Activated T-cell treated with anti-CD3 and anti-CD28 coated beads, Interleukin-2, amount 50 U/mL, for 24 hours (primary cell): ENCODE measurements around the gene BSND.
"Not testable (repeated sequence)": the region's sequence is repeated elsewhere in the genome, so short reads cannot be mapped to it uniquely, and the experiment has no call there.

ENCODE experiments used
- DNase-seq: peaks from one replicate; pipeline ENCODE4 v3.0.0-alpha.2; 2020
- H3K27ac Mint-ChIP-seq: 2 replicates; pipeline ENCODE4 v1.8.0; 2020; ENCODE audit warnings: mild to moderate bottlenecking, mixed read lengths
- H3K27me3 Mint-ChIP-seq: 2 replicates; pipeline ENCODE4 v1.8.0; 2020; ENCODE audit warnings: mixed read lengths
- H3K36me3 Mint-ChIP-seq: 2 replicates; pipeline ENCODE4 v1.8.0; 2020; ENCODE audit warnings: low read depth, mixed read lengths
- H3K4me1 Mint-ChIP-seq: 2 replicates; pipeline ENCODE4 v1.8.0; 2020; ENCODE audit warnings: low read depth, mixed read lengths
- H3K4me3 Mint-ChIP-seq: 2 replicates; pipeline ENCODE4 v1.8.0; 2020; ENCODE audit warnings: mild to moderate bottlenecking, moderate library complexity, mixed read lengths
- H3K9me3 Mint-ChIP-seq: 2 replicates; pipeline ENCODE4 v1.8.0; 2020; ENCODE audit warnings: mixed read lengths

BSND gene

DNA sequence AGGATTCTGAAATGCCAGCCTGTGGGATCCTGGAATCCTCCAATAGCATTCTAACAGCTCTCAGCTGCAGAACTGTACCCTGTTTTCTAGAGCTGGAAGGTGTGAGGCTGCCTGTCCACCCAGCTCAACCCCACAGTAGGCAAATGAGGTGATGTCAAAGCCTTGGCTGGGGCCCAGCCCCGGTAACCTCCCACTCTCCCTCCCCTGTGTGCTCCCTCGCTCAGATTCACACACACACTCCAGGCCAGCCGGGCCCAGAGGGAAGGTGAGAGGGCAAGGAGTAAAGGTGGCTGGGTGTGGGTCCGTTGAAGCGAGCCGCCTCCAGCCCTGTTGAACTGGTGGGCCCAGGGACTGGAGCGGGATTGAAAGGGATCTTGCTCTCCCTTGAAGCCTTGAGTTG is at the start of gene BSND:
Gene BSND, plus strand, starts transcription at position 257 of the 400 bp plus-strand sequence. CDS start 254 bp downstream, outside the sequence.
- H3K27ac Mint-ChIP-seq, result no peak within 1 kb of the TSS
- no peaks in the 10 kb centered on the region for H3K36me3 Mint-ChIP-seq
- H3K4me1 Mint-ChIP-seq, result peaks cover 23% of the 10 kb centered on the region
- H3K4me3 Mint-ChIP-seq, result no peak within 1 kb of the TSS
- H3K9me3 Mint-ChIP-seq, result no peaks in the 10 kb centered on the region
- DNase-seq, result no peak
- H3K27me3 Mint-ChIP-seq, result peaks cover 48% of the 10 kb centered on the region

DNA sequence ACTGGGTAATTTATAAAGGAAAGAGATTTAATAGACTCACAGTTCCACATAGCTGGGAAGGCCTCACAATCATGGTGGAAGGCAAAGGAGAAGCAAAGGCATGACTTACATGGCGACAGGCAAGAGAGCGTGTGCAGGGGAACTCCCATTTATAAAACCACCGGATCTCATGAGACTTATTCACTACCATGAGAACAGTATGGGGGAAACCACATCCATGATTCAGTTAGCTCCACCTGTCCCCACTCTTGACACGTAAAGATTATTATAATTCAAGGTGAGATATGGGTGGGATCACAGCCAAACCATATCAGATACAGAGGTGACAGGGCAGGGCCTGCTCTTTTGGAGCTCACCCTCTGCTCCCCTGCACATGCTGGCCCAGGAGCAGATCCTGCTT is 49.7 kb upstream of the BSND start:
- Mint-ChIP-seq H3K27me3 (peaks cover 2% of the 10 kb centered on the region), H3K9me3 (no peaks in the 10 kb centered on the region), H3K27ac (no peak overlapping the region), H3K4me1 (peaks cover 7% of the 10 kb centered on the region), H3K36me3 (no peaks in the 10 kb centered on the region), H3K4me3 (no peak overlapping the region)
- no peak for DNase-seq

DNA sequence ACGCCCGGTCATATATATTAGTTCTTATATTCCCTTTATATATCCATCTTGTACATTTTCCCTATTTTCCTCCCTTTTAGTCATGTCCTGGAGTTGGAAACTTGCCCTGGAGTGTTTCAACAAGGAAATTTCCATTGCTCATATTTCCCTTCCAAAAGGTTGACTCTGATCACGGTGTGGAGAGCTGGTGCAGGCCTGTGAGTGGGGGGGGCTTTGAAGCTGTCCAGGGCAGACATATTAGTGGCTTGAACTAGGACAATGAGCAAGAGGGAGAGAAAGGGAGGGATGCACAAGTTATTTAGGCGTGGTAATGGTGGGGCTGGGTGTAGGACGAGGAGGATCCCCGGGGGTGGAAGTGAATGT is 48.7 kb upstream of the BSND start:
- H3K27me3 Mint-ChIP-seq, result peaks cover 2% of the 10 kb centered on the region
- no peak overlapping the region for H3K4me3 Mint-ChIP-seq
- peaks cover 7% of the 10 kb centered on the region for H3K4me1 Mint-ChIP-seq

DNA sequence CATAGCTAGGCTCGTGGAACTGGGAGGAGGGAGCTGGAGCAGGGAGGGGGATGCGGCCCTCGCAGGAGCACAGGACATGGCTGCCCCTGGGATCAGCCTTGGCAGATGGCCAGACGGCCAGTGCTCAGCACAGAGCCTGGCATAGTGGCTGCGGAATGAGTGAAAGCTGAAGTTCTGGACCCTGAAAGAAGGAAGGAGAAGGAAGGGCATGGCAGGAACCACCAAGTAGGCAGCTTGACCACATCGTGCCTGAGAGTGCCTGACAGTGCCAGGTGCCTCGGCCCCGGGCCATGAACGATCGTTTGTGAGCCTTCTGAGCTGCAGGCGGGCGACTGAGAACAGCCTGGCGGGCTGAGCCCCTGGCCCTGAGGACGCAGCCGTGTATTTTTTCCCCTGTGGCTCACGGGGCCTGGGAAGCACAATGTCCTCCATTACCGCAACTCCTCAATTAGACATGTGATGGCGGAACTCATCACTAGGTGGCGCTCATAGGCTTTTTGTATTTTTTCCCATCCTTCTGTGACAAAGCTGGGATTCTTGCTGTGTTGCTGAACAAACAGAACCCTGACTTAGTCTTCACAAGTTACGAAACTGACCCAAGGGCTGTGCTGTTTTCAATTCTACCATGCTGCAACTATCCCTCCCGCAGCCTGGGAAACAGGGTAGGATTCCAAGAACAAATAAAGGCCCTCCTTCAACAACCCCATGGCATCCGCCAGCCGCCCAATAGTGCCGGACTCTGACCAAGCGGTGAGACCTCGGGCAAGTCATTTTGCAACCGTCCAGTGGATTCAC is 48.2 kb upstream of the BSND start:
- Mint-ChIP-seq H3K4me3 (no peak overlapping the region), H3K27ac (no peak overlapping the region), H3K36me3 (no peaks in the 10 kb centered on the region), H3K9me3 (no peaks in the 10 kb centered on the region), H3K27me3 (peaks cover 2% of the 10 kb centered on the region), H3K4me1 (peaks cover 7% of the 10 kb centered on the region)
- peak; percentile 65 for DNase-seq

More for the DNA sequence above, 48.7 kb upstream of the BSND start:
- no peak overlapping the region for H3K27ac Mint-ChIP-seq
- H3K9me3 Mint-ChIP-seq, result no peaks in the 10 kb centered on the region
- H3K36me3 Mint-ChIP-seq, result no peaks in the 10 kb centered on the region
- DNase-seq, result no peak

DNA sequence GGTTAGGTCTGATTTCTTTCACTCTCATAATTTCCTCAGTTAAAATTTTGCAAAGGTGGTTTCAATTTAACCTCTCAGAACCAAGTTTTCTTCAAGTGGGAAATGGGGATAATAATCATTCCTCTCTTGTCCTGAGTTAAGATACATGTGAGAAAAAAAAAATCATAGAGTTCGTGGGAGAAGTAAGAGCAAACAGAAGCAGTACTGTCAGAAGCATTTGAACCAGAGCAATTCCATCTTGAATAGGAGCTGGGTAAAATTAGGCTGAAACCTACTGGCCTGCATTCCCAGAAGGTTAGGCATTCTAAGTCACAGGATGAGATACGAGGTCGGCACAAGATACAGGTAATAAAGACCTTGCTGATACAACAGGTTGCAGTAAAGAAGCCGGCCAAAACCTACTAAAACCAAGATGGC is 46.9 kb upstream of the BSND start:
- H3K27me3 Mint-ChIP-seq, result peaks cover 2% of the 10 kb centered on the region
- no peaks in the 10 kb centered on the region for H3K9me3 Mint-ChIP-seq
- DNase-seq, result no peak
- no peak overlapping the region for H3K4me3 Mint-ChIP-seq
- H3K4me1 Mint-ChIP-seq, result peaks cover 7% of the 10 kb centered on the region
- no peak overlapping the region for H3K27ac Mint-ChIP-seq
- H3K36me3 Mint-ChIP-seq, result no peaks in the 10 kb centered on the region

DNA sequence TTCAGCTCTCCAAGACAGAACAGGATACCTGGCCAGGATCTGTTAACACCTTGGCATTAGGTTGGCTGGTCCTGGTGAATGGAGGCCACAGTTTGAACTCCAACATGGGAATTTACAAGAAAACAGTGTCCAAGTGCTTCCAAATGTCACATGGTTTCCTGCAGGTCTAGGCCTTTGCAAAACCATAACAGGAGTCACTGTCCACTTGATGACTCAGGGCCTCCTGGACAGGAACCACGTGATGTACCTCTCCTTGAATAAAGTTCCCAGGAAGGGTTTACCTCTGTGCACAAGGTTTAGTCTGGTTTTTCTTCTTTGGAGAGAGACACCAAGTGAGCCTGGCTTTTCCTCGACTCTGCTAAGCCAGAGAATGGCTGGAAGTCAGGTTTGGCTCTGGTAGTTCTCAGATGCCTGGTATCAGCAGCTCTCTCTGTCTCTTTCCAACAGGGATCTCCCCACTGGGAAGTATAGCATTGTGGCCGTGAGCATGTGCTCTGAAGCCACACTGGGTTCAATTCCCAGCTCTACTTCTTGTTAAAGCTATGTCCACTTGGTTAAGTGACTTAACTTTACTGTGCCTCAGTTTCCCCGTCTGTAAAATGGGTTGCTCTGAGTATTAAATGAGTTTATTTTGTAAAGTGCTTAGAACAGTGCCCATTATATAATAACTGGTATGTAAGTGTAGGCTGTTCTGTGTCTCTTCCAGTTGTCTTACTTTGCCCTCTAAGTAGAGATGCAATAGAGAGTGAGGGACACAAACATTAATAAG is 45.6 kb upstream of the BSND start:
- peaks cover 4% of the 10 kb centered on the region for H3K9me3 Mint-ChIP-seq
- H3K27ac Mint-ChIP-seq, result no peak overlapping the region
- H3K36me3 Mint-ChIP-seq, result no peaks in the 10 kb centered on the region
- peaks cover 2% of the 10 kb centered on the region for H3K27me3 Mint-ChIP-seq
- no peak overlapping the region for H3K4me3 Mint-ChIP-seq
- no peak for DNase-seq
- H3K4me1 Mint-ChIP-seq, result peaks cover 7% of the 10 kb centered on the region

DNA sequence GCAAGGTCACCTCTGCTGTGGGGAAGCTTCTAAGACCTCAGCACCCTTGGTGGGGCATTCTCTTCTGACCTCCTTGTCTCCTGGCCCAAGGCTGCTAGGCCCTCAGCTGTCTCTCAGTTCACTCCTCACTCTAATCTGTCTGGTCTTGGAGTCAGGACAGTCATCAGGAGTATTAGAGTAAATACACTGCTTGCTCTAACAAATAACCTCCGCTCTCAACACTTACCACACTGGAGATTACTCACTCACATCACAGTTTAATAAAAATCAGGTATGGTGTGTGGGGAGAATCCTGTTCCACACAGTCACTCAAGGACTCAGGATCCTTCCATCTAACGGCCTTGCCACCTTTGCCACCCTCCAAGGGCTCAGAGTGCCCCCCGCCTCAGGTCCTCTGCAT is 44.9 kb upstream of the BSND start:
- Mint-ChIP-seq H3K4me3 (no peak overlapping the region), H3K27me3 (peaks cover 2% of the 10 kb centered on the region), H3K4me1 (peaks cover 7% of the 10 kb centered on the region), H3K9me3 (peaks cover 9% of the 10 kb centered on the region), H3K27ac (no peak overlapping the region), H3K36me3 (no peaks in the 10 kb centered on the region)
- no peak for DNase-seq

DNA sequence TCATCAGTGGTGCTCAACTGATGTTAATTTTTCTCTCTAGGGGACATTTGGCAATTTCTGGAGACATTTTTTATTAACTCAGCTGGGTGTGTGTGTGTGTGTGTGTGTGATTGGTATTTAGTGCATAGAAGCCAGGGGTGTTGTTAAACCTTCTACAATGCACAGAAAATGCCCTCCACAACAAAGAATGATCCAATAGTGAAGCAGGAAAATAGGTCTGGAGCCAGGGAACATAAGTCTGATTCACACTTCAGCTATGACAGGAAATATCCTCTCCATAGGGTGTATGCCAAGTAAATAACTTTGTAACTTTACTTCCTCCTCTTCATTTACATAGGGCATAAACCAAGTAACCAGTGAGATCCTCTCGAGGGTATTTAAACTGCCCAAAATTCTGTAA is 43.4 kb upstream of the BSND start:
- Mint-ChIP-seq H3K27me3 (peaks cover 2% of the 10 kb centered on the region), H3K27ac (no peak overlapping the region), H3K36me3 (no peaks in the 10 kb centered on the region), H3K9me3 (peaks cover 10% of the 10 kb centered on the region), H3K4me1 (peaks cover 3% of the 10 kb centered on the region), H3K4me3 (no peak overlapping the region)
- DNase-seq, result no peak

DNA sequence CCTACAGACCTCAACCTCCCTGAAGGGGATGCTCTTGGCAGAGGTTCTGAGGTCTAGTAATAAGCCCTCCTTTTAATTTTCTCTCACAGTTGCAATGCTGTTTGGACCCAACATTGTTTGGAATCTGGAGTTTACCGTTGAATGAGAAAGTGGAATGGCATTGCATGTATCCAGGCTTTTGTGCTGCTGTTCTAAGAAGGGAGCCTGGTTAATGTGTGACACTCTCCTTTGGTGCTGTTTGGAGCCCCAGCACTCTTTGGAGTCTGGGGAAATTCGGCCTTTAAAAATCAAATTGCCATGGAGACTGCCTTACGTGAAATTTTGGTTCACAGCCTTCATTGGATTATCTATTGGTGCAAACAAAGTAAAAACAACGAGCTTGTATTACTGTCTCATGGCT is 42.0 kb upstream of the BSND start:
- no peaks in the 10 kb centered on the region for H3K36me3 Mint-ChIP-seq
- no peaks in the 10 kb centered on the region for H3K27me3 Mint-ChIP-seq
- H3K9me3 Mint-ChIP-seq, result peaks cover 10% of the 10 kb centered on the region
- no peak for DNase-seq
- no peak overlapping the region for H3K27ac Mint-ChIP-seq
- H3K4me1 Mint-ChIP-seq, result no peaks in the 10 kb centered on the region
- H3K4me3 Mint-ChIP-seq, result no peak overlapping the region

DNA sequence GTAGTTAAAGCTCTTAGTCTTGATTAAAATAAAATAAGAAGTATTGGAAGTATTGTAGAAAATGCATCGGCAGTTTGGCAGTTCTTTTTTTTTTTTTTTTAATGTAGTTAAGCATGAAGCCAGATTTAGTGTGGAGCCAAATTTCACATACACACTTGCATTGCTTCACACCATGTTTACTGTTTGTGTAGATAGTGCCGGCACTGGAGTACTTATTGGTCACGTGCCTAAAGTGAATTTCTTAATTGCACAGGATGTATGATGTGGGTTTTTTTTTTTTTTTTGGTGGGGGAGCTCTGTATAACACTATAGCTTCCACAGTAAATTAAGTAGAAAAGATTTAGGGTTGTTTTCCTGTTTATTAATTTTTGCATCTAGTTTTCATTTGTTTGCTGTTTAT is 39.5 kb upstream of the BSND start:
- peaks cover 10% of the 10 kb centered on the region for H3K9me3 Mint-ChIP-seq
- DNase-seq, result no peak
- no peak overlapping the region for H3K4me3 Mint-ChIP-seq
- no peak overlapping the region for H3K27ac Mint-ChIP-seq
- no peaks in the 10 kb centered on the region for H3K36me3 Mint-ChIP-seq
- H3K4me1 Mint-ChIP-seq, result no peaks in the 10 kb centered on the region
- H3K27me3 Mint-ChIP-seq, result no peaks in the 10 kb centered on the region

DNA sequence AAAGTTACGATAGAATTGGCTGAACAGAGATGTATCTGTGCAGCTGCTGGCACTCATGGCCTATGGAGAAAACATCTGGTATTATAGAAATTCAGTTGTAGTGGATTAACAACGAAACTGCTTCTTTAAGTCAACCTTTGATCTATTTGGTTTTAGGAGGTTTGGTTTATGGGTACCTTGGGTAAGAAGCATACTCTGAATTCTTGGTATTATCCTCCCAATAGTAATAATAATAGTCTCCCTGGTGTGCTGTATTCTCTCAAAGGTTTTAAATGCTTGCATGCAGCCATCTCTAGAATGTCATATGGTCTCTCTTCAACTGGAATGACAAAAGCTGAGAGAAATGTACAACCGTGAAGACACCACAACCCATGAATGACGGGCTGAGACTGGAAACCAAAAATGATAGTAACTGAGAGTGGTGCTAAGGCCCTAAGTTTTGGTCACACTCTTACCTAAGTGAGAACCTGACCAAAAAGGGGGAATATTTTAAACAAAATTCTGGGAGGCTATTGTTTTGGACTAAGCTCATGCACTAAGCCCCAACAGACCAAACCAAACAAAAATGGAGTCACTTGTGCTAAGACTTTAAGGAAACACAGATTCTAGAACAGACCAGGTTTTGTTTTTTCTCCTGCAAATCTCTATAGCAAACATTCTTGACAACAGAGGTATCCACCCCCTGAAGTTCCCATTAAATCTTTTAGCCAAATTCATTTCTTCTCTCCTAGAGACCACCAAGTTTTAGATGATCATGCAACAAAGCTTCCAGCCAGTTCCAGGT is 35.9 kb upstream of the BSND start:
- DNase-seq, result no peak
- Mint-ChIP-seq H3K27ac (no peak overlapping the region), H3K9me3 (peaks cover 6% of the 10 kb centered on the region), H3K27me3 (peaks cover 6% of the 10 kb centered on the region), H3K4me3 (no peak overlapping the region), H3K4me1 (peaks cover 3% of the 10 kb centered on the region), H3K36me3 (no peaks in the 10 kb centered on the region)

DNA sequence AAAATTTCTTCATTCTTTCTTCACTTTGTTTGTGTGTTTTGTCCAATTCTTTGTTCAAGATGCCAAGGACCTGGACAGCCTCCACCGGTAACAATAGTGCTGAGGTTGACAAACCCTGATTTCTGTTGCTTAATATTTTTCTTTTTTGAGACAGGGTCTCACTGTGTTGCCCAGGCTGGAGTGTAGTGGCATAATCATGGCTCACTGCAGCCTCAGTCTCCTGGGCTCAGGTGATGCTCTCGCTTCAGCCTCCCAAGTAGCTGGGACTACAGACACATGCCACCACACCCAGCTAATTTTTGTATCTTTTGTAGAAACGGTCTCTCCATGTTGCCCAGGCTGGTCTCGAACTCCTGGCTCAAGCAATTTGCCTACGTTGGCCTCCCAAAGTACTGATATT is 34.9 kb upstream of the BSND start:
- not testable (repeated sequence) for H3K4me1 Mint-ChIP-seq, H3K27me3 Mint-ChIP-seq, H3K36me3 Mint-ChIP-seq, H3K4me3 Mint-ChIP-seq, H3K9me3 Mint-ChIP-seq, DNase-seq, H3K27ac Mint-ChIP-seq

DNA sequence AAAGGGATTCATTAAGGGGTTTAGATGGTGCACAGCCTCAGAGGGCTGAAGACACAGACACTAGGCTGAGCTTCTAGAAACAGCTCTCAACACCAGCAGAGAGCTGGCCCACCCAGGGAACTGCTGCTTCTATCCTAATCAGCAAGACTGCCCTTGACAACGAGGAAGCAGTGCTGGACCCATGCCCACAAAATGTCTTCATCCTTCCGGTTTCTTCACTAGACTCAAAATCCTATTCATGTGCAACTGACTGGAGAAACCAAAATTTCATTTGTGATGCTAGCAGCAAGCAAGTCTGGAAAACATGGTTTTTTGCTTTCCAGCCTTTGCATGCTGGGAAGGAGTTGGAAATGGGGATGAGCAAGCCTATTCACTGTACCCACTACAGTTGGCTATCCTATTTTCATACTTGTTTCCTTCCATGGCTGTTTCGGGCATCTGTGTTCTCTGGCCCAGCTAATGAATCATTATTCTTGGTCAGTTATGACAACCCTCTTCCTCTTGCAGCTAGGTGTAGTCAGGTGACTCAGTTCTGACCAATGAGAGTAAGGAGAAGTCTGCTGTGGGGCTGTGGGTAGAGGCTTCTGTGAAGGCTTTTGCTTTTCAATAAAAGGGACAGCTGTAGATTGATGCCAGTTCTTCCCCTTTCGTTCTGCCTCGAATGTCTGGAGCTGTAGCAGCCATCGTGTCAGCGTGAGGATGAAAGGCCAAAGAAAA is 33.0 kb upstream of the BSND start:
- peaks cover 16% of the 10 kb centered on the region for H3K27me3 Mint-ChIP-seq
- no peak overlapping the region for H3K27ac Mint-ChIP-seq
- peaks cover 3% of the 10 kb centered on the region for H3K4me1 Mint-ChIP-seq
- no peak for DNase-seq
- no peaks in the 10 kb centered on the region for H3K9me3 Mint-ChIP-seq
- no peak overlapping the region for H3K4me3 Mint-ChIP-seq
- H3K36me3 Mint-ChIP-seq, result no peaks in the 10 kb centered on the region

DNA sequence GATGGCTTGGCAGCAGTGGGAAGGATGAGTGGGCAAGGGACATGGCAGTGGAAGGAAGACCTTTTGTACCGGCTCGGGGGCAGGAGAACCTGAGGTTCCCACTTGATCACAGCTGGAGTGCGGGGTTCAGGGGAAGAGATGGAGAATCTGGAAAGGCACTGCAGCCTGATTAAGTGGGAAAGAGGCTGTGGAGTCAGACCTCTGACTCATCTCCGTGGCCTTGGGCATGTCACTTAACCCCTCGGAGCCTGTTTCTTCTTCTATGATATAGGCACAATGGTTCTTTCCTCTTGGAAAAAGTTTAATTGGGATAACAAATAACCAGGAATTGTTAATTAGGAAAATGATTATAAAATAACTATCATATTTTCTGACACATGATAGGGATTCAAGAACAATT is 31.4 kb upstream of the BSND start:
- no peak for DNase-seq
- H3K4me1 Mint-ChIP-seq, result peaks cover 9% of the 10 kb centered on the region
- H3K27ac Mint-ChIP-seq, result no peak overlapping the region

More for the DNA sequence above, 31.4 kb upstream of the BSND start:
- Mint-ChIP-seq H3K4me3 (no peak overlapping the region), H3K9me3 (no peaks in the 10 kb centered on the region), H3K27me3 (peaks cover 26% of the 10 kb centered on the region), H3K36me3 (no peaks in the 10 kb centered on the region)
